ENCODE data around the gene SLC25A52.

- TF ChIP-seq CTCF (IDR thresholded peaks at IDR 0.05) (no peak), ZFX (IDR thresholded peaks at IDR 0.05; ENCODE audit: borderline replicate concordance) (no peak)
These were observed 36.5 kb downstream of the SLC25A52 start for GRCh38 chr18:31723990-31724711.

All from 22Rv1 (cell line).